HG03064 (cell line): ENCODE data around the gene RYR2.

Experiments
- ATAC-seq: cut with Tn5 transposase; IDR thresholded peaks from one replicate; pipeline ENCODE4 v1.9.1; 2021; ENCODE audit warnings: low read depth; ENCODE audit not compliant: unreplicated experiment

RYR2 gene

GRCh38 chr1:237029850-237030535 lies 12.0 kb upstream of the RYR2 start:
- no peak for ATAC-seq

GRCh38 chr1:237031480-237031879 lies 10.5 kb upstream of the RYR2 start:
- no peak for ATAC-seq

GRCh38 chr1:237032029-237032428 lies 10.0 kb upstream of the RYR2 start:
- peak; percentile 76 for ATAC-seq

GRCh38 chr1:237033061-237033460 lies 8.9 kb upstream of the RYR2 start:
- ATAC-seq: no peak

GRCh38 chr1:237033804-237034203 lies 8.2 kb upstream of the RYR2 start:
- ATAC-seq: no peak

GRCh38 chr1:237035759-237036158 lies 6.2 kb upstream of the RYR2 start:
- ATAC-seq: no peak

GRCh38 chr1:237038211-237038610 lies 3.8 kb upstream of the RYR2 start:
- no peak for ATAC-seq

- ATAC-seq: no peak
Measured at GRCh38 chr1:237040823-237041222, 1.2 kb upstream of the RYR2 start.

GRCh38 chr1:237041461-237041794 lies 556 bp upstream of the RYR2 start:
- no peak for ATAC-seq

GRCh38 chr1:237042526-237042891 lies 525 bp downstream of the RYR2 start:
- ATAC-seq: no peak

GRCh38 chr1:237042892-237043576 lies 1.1 kb downstream of the RYR2 start:
- ATAC-seq: no peak

- ATAC-seq: no peak
Measured at GRCh38 chr1:237043846-237044636, 2.1 kb downstream of the RYR2 start.

- no peak for ATAC-seq
Measured at GRCh38 chr1:237045278-237046016, 3.5 kb downstream of the RYR2 start.

GRCh38 chr1:237048803-237049202 lies 6.8 kb downstream of the RYR2 start:
- no peak for ATAC-seq

GRCh38 chr1:237050185-237050584 lies 8.2 kb downstream of the RYR2 start:
- no peak for ATAC-seq

- no peak for ATAC-seq
Measured at GRCh38 chr1:237050915-237051314, 8.9 kb downstream of the RYR2 start.

- no peak for ATAC-seq
Measured at GRCh38 chr1:237054313-237054712, 12.3 kb downstream of the RYR2 start.

- ATAC-seq: no peak
Measured at GRCh38 chr1:237058470-237058869, 16.5 kb downstream of the RYR2 start.

GRCh38 chr1:237059244-237059643 lies 17.3 kb downstream of the RYR2 start:
- ATAC-seq: no peak

- no peak for ATAC-seq
Measured at GRCh38 chr1:237062976-237063375, 21.0 kb downstream of the RYR2 start.

- no peak for ATAC-seq
Measured at GRCh38 chr1:237065903-237066302, 23.9 kb downstream of the RYR2 start.
